NCI-H2171 treated with DMSO at 0.1 percent for 48 hours (cell line): ENCODE data around the gene SLC25A47.

Experiments used
- DNase-seq: peaks from one replicate; lab custom pipeline; 2025; lab: John Stamatoyannopoulos, UW

Gene SLC25A47

GRCh38 chr14:100348784-100349685, 25.9 kb downstream of the SLC25A47 start:
- DNase-seq: peak; percentile 7

- no peak for DNase-seq
These were observed 27.3 kb downstream of the SLC25A47 start for GRCh38 chr14:100350276-100350926.

- no peak for DNase-seq
These were observed 27.8 kb downstream of the SLC25A47 start for GRCh38 chr14:100350986-100351385.

- no peak for DNase-seq
These were observed 35.3 kb downstream of the SLC25A47 start for GRCh38 chr14:100358396-100358795.

GRCh38 chr14:100359111-100359510, 36.0 kb downstream of the SLC25A47 start:
- no peak for DNase-seq

- no peak for DNase-seq
These were observed 36.7 kb downstream of the SLC25A47 start for GRCh38 chr14:100359881-100360280.

GRCh38 chr14:100361626-100362025, 38.5 kb downstream of the SLC25A47 start:
- no peak for DNase-seq

- DNase-seq: no peak
These were observed 39.3 kb downstream of the SLC25A47 start for GRCh38 chr14:100362311-100362927.

- DNase-seq: no peak
These were observed 39.9 kb downstream of the SLC25A47 start for GRCh38 chr14:100363053-100363452.

GRCh38 chr14:100364403-100364802, 41.3 kb downstream of the SLC25A47 start:
- DNase-seq: no peak

- no peak for DNase-seq
These were observed 42.6 kb downstream of the SLC25A47 start for GRCh38 chr14:100365741-100366140.

- DNase-seq: no peak
These were observed 45.9 kb downstream of the SLC25A47 start for GRCh38 chr14:100369019-100369418.

GRCh38 chr14:100370003-100370402, 46.9 kb downstream of the SLC25A47 start:
- no peak for DNase-seq

- no peak for DNase-seq
These were observed 48.6 kb downstream of the SLC25A47 start for GRCh38 chr14:100371773-100372172.

GRCh38 chr14:100372357-100373048, 49.4 kb downstream of the SLC25A47 start:
- DNase-seq: no peak

GRCh38 chr14:100374270-100374669, 51.1 kb downstream of the SLC25A47 start:
- DNase-seq: no peak

GRCh38 chr14:100374876-100375265, 51.7 kb downstream of the SLC25A47 start:
- no peak for DNase-seq

GRCh38 chr14:100375266-100375962, 52.3 kb downstream of the SLC25A47 start:
- DNase-seq: peak; percentile 53

GRCh38 chr14:100375963-100376735, 53.0 kb downstream of the SLC25A47 start, which contains the start of gene WDR25:
TSS of gene WDR25 (plus strand) at chr14:100376485.
- DNase-seq: peak; percentile 97

- DNase-seq: peak; percentile 28
These were observed 53.6 kb downstream of the SLC25A47 start for GRCh38 chr14:100376751-100377171.
